A549 treated with DMSO at 1 μM for 4 hours (cell line): ENCODE data around the gene ZNF566. TPM values are rescaled to one million over a fixed set of nuclear protein-coding genes. Genes with fewer than 3 reads are reported as not detected.

Source experiments
- total RNA-seq: library from RNA; stranded (reverse); fragments of 200-300 nt; extraction: Qiagen RNA extraction; gene quantifications from 5 replicates; pipeline ENCODE4 v1.2.3, GENCODE V29; 2022; ENCODE audit warnings: low read depth

The ZNF566 gene
- 8.1 to 12.8 TPM (median 10.1 TPM) in 5 replicates for total RNA-seq

DNA sequence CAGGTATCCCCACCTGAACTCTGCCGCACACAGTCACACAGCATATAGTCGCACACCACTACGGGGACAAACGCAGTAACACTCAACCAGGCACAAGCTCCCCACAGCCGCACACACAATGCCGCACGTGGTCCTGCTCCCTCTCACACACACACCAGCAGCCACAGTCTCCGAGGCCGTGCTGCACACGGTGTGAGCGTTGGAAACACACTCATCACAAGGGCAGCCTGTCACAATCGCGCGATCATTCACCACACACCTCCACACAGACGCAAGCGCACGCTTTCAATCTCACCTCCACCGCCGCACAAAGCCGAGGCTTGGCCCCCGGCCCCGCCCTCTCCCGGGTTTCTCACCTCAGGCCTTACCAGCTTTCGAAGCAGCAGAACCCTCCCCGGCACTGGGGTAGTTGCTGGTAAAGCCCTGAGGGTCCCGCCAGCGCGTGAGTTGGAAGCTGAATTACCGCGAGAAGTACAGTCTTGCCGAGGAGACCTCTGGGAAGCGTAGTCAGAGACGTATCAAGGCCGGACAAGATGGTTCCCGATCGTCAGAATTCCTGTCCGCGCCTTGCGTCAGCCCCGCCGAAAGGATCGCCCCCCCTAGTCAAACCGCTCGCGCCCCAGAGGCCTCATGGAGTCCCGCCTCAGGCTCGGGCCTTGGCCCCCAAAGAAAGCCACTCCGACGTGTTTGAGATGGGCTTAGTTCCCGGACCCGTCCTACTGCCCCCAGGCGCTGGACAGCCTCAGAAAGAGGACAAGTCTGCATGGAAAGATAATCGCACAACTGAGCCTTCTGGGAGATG is at the start of gene ZNF566:
TSS of gene ZNF566 (minus strand) at position 444 of the 802 bp plus-strand sequence. CDS start 13,004 bp downstream, outside the sequence.

GRCh38 chr19:36528194-36528920 is 39.0 kb upstream of the ZNF566 start, which contains the start of gene ZNF260:
ZNF260 (minus strand) TSS chr19:36528271; CDS start chr19:36515238, 13,033 bp downstream.

DNA sequence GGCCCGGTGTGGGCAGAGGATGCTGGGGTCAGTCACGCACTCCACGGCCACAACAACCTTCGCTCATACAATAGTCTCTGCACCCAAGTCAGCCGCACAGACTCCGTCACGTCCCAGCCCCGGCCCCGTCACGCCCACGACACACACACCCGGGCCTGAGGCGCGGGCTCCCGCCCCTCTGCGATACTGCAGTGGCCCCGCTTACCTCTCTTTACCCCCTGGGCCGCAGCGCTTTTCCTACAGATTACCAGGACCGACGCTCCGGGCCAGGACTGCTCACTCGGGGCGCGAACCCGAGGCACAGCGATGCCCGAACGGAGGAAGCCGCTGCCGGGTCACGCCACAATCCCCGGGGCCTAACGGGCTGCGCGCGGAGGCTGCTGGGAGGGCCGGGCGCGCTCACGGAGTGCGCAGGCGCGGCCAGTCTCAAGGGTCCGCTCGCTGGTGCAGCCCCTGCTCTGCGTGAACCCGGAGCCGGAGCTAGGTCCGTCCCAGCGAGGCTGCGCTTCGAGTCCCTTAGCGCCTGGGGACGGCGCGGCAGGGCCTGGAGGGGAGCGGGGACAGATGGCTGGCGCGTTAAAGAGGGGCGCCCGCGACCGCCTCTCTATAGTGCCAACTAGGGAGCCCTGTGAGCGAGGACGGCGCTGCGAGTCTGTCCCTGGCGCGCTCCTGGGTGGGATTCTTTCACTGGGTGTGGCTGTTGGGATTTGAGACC is 70.9 kb downstream of the ZNF566 start, which contains the start of gene ZFP82:
TSS of gene ZFP82 (minus strand) at position 358 of the 715 bp plus-strand sequence. CDS start 8,855 bp downstream, outside the sequence.

Other genes starting within 250 kb of the ZNF566 start
- 1.9 to 2.6 TPM (median 2.2 TPM) in 5 replicates for gene ZFP14, start 110.4 kb downstream of the ZNF566 start, total RNA-seq
- gene ZFP82, start 70.9 kb downstream of the ZNF566 start, total RNA-seq = 1.8 to 2.5 TPM (median 1.9 TPM) in 5 replicates
- gene ZNF260, start 38.7 kb upstream of the ZNF566 start, total RNA-seq = 5.8 to 10.4 TPM (median 8.6 TPM) in 5 replicates
- gene ZNF529, start 83.7 kb upstream of the ZNF566 start, total RNA-seq = 2.4 to 3.2 TPM (median 2.8 TPM) in 5 replicates
- 0.02 to 0.24 TPM (median 0.08 TPM) in 3 of 5 replicates, not detected in the others for gene ZNF382, start 115.8 kb upstream of the ZNF566 start, total RNA-seq
- 5.2 to 9.0 TPM (median 7.8 TPM) in 5 replicates for gene ZNF461, start 177.3 kb upstream of the ZNF566 start, total RNA-seq
- 7.7 to 11.0 TPM (median 10.5 TPM) in 5 replicates for gene ZNF567, start 198.1 kb upstream of the ZNF566 start, total RNA-seq